GM18517 (cell line): ENCODE measurements around the gene JPH3.

Experiments used
- ATAC-seq: cut with Tn5 transposase; IDR thresholded peaks from one replicate; pipeline ENCODE4 v1.9.1; 2021; ENCODE audit warnings: mild to moderate bottlenecking, moderate library complexity; ENCODE audit not compliant: unreplicated experiment

JPH3 gene

DNA sequence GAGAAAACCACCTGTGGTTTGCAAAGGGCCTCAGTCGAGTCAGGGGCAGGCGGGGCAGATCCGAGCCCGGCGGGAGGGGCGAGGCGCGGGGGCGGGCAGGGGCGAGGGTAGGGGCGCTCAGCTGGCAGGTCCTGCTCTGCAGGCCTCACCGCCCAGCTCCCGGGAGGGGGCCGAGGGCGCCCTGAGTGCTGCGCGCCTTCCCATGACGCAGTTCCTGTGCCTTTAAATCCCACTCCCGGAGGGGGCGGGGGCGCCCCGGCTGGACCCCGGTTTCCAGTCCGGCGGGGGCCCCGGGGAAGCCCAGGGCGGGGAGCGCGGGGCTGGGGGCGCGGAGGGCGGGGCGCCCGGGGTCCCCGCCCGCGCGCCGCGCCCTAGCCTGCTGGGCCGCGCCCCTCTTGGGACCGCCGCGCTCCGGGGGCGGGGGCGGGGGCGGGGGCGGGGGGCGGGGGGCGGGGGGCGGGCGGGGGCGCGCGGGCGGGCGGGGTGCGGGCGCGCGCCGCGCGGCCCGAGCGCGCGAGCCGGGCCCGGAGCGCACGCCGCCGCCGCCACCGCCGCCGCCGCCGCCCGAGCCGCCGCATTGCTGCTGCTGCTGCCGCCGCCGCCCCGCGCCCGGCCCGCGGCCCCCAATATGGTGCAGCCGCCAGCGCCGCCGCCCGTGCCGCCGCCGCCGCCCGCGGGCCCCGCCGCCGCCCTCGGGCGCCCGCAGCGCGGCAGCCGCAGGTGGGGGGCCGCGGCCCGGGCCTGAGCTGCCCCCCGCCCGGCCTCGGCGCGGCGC lies at the start of gene JPH3:
TSS of gene JPH3 (plus strand) at position 508 of the 775 bp plus-strand sequence. CDS start 639 bp downstream, outside the sequence.
- ATAC-seq: no peak

DNA sequence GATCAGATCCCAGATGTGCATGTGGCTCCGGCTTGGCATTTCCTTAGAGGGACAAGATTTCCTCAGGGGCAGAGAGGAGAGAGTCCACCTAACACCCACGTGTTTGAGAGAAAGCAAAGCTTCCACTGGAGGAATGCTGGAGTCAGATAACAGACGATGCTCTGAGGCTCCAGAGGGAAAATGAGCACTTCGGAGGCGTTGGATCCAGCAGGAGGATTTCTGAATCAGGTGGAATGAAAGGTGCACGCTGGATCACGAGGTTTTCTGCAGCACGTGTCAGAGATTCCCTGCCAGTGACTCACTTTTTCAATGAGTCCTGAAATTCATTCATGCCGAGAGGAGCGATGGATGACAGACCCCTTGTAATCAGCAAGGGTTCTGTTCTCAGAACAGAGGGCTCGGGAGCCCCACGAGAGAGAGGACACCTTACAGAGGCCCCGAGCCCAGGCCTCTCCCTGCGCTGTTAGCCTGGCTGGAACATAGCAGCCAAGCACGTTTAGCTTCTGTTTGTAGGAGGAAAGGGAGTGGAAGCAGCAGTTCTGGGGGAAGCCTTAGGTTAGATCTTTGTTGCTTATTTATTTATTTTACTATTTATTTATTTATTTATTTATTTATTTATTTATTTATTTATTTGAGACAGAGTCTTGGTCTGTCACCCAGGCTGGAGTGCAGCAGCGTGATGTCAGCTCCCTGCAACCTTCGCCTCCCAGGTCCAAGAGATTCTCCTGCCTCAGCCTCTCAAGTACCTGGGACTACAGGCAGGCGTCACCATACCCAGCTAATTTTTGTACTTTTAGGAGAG lies 49.3 kb upstream of the JPH3 start:
- ATAC-seq: no peak

DNA sequence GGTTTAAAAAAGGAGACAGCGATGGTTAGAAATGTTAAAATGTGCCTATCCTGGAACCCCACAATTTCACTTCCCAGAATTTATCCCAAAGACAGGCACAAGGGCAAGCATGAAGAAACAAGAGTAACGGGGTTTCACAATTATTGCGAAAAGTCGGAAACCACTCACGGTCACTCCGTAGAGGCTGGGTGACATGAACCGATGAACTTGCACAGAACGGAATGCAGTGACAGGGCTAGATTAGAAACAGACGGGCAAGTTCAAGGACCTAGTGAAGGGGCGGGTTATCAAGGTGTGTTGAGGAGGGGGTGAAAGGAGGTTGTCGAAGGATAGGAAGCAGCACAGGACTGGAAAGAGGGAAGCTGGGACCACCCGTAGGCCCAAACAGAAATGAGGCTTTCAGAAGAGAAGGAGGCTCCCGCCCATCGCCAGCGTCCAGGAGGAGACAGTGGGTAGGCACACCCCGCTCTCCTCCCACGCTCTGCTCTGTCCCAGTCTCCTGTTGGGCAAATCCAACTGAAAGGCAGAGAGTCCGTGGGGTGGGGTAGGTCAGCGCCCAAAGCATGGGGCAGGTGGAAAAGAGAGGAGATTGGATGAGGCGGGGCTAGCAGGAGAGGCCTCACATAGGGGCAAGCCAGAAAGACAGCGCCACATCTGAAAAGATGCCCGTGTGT lies 47.4 kb upstream of the JPH3 start:
- ATAC-seq: no peak

DNA sequence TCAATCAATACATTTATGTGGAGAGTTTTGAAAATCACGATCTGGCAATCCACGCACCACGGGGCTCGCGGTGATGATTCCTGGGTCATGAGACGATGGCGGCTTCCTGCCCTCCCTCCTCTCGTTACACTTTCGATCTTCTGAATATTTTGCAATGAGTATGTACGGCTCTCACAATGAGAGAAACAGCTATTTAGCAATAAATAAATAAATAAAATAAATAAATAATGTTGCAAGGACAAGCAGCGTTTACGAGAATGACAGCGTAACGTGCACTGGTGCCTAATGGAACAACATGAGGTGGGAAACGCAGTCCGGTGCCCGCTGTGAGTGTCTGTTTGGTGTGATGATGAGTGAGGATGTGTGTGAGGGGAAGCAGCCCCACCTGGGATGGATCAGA lies 46.7 kb upstream of the JPH3 start:
- no peak for ATAC-seq

DNA sequence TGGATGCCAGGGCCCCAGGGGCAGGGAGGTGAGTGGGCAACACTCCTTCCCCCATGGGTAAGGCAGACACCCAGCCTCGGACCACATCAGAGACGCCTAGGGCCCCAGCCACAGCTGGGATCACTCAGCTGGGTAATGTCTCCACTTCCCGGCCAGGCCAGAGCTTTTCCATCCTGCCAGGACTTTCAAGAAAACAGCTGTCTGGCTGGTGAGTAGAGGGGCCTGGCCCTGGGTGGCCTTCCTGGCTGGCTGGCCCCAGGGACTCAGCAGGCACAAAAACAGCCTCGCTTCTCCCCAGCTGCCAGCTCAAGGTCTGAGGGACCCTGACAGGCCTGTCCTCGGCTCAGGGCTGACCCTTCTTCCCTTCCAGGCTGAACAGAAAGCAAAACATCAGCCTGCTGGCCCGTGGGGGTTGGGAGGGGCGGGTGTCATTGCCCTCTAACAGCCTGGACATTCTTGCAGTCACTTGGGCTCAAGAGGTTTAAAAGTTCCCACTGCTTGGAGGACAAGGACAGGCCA lies 45.3 kb upstream of the JPH3 start:
- no peak for ATAC-seq

DNA sequence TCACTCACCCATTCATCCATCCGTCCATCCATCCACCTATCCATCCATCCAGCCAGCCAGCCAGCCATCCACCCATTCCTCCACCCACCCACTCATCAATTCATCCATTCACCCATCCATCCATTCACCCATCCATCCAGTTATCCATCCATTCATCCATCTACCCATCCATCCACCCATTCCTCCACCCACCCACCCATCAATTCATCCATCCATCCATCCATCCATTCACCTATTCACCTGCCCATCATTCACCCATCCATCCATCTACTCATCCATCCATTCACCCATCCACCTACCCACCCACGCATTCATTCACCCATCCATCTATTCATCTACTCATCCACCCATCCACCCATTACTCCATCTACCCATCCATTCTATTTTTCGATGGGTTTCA lies 43.6 kb upstream of the JPH3 start:
- ATAC-seq: no peak

DNA sequence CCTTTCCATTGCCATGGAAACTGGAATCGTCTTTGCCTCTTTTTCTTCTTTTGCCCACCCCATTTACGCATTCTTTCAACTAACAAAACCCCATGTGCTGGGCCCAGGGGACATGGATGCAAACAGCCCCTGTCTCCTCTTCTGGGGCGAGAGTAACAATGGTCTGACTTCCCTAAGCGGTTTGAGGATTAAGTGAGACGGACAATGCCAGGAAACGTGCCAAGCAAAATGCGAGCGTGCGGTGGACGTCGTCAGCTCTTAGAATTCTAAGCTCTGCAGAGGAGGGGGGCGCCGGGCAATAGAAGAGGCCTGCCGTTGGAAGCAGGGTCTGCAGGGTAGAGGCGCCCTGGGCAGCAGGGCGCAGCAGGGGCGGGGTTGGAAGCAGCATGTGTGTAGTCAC lies 42.4 kb upstream of the JPH3 start:
- ATAC-seq: no peak

DNA sequence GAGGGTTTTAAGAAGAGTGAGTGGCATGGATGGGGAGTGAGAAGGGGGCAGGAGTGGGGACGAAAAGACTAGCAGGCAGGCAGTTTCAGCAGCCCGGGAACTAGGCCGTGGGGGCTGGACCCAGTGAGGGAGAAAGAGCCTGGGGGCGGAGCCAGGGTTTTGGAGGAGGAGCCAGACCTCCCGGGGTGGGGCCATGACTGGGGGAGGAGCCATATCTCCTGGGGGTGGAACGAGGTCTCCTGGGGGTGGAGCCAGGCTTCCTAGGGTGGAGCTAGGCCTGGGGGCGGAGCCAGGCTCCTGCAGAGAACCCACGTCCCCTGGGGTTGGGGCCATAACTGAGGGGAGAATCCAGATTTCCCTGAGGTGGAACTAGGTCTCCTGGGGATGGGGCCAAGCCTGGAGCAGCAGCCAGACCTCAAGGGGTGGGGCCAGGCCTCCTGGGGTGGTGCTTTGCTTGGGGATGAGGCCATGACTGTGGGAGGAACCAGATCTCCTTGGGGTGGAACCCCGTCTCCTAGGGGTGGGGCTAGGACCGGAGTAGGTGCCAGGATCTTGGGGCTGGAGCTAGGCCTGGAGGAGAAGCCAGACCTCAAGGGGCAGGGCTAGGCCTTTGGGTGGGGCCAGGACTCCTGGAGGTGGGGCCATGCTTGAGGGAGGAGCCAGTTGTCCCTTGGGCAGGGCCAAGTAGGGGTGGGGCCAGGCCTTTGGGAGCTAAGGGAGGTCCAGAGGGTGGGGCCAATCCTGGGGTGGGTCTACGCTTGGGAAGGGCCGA lies 41.7 kb upstream of the JPH3 start:
- no peak for ATAC-seq

DNA sequence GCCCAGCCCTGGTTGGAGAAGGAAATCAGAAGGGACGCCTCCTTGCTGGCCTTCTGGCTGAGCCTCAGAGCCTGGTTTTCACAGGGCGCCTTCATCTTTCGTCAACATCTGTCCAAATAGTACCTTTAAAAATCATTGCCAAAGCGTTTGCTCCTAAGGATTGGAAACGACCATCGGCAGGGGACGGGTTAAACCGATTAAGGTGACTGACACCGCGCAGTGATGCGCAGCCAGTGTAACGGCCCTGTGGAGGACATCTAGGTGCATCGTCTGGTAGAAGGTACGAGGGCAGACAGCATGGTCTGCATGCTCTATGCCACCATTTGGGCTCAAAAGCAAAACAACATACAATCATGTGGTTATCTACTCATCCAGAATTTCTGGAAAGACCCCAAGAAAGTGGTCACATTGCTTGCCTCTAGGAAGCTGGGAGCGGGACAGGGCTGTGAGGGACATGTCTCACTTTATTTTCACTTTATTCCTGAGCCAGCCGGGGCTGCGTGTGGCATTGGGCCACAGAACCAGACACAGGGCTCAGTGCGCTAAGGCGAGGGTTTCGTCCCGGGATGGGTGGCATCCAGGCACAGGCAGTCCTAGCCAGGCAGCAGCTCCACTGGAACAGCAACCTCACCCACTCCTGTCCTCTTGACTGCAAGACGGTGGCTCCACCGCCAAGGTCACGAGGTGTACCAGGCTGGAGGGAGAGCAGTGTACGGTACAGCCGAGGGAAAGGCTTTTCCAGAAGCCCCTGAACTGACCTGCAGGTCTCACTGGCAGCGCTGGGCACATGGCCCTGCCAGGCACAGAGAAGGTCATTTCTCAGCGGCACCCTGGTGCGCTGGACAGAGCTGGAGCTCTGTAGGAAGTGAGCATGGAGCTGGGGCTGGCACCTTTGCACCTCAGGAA lies 40.9 kb upstream of the JPH3 start:
- no peak for ATAC-seq

DNA sequence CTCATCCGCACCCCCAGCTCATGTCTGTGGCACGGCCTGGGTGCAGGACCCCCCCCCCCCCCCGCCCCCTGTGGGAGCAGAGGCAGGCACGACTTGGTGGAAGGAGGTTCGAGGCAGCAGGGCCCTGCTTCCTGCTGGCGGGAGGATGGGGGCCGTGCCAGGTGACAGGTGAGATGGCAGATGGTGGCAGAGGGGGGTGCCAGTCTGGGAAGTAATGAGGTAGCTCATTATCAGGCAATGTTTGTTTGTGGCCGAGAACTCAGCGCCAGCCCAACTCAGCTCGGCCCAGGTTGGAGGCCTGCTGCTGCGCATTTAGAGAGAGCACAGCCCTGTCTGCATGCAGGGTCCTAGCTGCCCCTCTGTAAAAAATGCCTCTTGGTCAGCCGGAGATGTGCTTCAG lies 40.1 kb upstream of the JPH3 start:
- no peak for ATAC-seq

DNA sequence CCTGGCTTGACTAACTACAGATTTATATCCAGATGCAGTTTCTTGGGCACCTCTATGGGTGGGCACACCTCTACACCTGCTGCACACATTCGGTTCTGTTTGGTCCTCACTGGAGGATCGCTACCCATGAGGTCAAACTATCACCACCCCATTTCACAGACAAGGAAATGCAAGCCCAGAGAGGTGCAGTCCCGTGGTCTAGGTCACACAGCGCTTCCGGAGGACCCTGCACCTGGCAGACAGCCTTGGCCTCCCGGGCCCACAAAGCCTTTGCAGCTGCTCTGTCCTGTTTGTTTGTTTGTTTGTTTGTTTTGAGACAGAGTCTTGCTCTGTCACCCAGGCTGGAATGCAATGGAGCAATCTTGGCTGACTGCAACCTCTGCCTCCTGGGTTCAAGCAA lies 39.3 kb upstream of the JPH3 start:
- no peak for ATAC-seq

DNA sequence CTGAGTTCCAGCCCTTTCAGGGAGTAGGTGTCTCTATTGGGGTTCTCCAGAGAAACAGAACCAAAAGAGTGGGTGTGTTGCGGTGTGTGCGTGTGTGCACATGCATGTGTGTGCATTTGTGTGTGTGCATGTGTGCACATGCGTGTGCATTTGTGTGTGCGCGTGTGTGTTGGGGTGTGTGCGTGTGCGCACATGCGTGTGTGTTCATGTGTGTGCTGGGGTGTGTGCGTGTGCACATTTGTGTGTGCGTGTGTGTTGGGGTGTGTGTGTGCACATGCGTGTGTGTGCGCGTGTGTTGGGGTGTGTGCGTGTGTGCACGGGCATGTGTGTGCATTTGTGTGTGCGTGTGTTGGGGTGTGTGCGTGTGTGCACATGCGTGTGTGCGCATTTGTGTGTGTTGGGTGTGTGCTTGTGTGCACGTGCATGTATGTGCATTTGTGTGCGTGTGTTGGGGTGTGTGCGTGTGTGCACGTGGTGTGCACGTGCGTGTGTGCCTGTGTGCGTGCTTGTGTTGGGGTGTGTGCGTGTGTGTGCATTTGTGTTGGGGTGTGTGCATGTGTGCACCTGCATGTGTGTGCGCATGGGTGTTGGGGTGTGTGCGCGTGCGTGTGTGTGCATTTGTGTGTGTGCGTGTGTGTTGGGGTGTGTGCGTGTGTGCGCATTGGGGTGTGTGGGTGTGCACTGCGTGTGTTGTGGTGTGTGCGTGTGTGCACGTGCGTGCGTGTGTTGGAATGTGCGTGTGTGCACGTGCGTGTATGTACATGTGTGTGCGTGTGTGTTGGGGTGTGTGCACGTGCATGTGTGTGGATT lies 38.4 kb upstream of the JPH3 start:
- ATAC-seq: no peak

DNA sequence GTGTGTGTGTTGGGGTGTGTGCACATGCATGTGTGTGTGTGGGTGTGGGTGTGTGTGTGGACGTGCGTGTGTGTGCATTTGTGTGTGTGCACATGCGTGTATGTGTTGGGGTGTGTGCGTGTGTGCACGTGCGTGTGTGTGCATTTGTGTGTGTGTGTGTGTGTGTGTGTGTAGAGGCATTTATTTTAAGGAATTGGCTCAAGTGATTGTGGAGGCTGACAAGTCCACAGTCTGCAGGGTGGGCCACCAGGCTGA lies 37.9 kb upstream of the JPH3 start:
- ATAC-seq: no peak

DNA sequence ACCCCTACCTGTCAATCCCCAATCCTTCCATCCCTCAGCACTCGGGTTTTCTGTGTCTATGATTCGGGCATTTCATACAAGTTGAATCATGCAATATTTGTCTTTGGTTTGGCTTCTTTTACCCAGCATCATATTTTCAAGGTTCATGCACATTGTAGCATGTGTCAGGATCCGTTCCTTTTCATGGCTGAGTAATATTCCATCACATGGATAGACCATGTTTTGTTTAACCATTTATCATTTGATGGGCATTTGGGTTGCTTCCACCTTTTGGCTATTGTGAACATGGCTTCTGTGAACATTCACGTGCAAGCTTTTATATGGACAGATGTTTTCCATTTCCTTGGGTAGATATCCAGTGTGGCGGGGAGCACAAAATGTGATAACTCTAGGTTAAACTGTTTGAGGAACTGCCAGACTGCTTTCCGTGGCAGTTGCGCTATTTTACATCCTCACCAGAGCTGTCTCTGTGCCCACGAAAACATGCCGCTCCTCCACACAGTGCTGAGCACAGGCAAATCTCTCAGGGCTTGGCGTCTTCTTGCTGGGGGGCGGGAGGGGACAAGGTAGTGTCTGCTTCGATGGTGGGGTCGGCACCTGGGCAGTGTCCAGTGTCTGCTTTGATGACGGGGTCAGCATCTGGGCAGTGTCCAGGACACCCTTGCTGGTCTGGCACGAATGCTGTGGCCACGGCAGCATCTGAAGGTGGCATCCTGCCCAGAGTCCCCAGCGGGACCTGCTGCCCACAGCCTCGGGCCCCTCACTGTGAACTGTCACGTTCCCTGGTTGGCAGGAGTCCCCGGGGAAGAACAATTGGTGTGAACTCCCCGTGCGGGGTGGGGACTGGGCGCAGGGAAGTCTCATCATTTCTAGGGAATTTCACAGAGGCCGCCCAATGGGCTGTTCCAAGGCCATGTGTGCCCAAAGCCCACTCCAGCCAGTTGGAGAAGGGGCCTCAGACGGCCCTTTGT lies 32.4 kb upstream of the JPH3 start:
- no peak for ATAC-seq

DNA sequence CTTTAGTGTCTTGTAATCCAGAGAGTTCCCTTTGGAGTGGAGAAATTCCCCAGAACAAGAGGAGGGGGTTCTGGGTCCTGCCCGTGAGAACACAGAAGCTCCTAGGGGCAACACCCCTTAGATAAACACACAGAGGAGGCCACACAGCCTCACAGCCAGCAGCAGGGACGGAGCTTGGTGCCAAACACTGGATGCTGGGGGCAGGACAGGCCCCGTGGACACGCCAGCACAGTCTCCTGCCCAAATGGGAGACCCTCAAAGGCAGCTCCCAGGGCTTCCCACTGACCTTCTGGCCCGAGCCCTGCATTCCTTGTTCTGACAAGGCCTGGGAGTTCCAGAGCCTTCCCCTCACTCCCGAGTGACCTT lies 31.8 kb upstream of the JPH3 start:
- ATAC-seq: no peak

DNA sequence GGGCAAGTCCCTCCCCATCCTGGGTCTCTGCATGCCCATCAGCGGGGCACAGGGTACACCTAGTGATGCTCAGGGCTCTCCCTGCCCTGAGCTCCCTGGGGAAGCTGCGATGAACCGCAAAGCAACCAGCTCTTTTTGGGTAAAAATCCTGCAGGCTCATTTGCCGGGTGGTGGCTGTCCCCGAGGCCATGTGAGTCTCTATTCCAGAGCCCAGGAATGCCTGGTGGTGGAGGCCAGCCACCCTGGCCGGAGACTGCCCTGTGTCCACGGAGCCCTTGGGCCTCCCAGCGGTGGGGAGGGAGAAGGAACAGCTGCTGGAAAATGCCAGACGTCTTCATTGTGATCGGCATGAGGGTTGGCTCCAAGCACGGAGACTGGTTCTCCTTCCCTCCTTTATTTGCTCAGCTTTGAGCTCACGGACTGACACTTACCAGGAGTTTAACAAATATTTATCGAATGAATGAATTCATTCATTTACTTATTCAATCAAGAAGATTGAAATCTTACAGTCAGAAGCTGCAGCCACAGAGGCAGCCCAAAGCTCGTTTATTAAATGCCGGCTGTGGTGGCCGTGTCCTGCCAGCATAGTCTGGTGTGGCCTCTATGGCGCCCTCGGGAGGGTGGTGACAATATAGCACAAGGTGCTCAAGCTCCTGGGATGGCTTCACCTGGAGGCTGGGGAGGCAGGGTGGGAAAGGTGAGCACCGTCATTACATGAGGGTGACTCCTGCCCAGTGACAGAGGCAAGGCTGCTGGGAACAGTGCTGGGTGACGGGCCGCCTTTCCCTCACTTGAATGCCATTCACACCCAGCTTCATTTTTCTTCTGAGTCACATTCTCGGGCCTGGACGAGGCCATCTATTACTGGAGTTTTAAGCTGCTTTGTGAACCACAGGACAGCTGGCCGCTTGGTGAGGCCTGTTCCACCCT lies 31.1 kb upstream of the JPH3 start:
- ATAC-seq: no peak

DNA sequence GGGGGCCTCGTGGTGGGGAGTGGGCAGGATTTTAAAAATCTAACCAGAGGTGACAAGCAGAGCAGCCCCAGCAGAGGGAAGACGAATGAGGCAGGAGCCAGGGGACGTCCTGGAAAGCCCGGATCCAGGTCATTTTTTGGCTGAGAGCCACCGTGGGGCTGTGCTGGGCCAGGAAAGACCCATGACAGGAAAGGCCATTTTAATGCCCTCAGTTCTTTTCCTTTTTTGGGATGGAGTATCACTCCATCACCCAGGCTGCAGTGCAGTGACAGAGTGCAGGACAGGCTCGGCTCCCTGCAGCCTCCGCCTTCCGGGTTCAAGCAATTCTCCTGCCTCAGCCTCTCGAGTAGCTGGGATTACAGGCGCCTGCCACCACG lies 30.5 kb upstream of the JPH3 start:
- ATAC-seq: no peak
